DMS114 treated with DMSO at 0.1 percent for 48 hours (cell line): ENCODE results near the gene SELENOK.

Source experiments
- DNase-seq: peaks from one replicate; lab custom pipeline; 2025; ENCODE audit not compliant: unreplicated experiment; lab: John Stamatoyannopoulos, UW

SELENOK gene

GRCh38 chr3:53843195-53844177 is 48.2 kb downstream of the SELENOK start:
- DNase-seq: no peak

GRCh38 chr3:53842436-53843194 is 49.0 kb downstream of the SELENOK start:
- DNase-seq: no peak

GRCh38 chr3:53841296-53841695 is 50.4 kb downstream of the SELENOK start:
- DNase-seq: no peak

GRCh38 chr3:53837331-53837730 is 54.3 kb downstream of the SELENOK start:
- DNase-seq: no peak

GRCh38 chr3:53836084-53836872 is 55.4 kb downstream of the SELENOK start:
- no peak for DNase-seq

GRCh38 chr3:53835257-53835656 is 56.4 kb downstream of the SELENOK start:
- DNase-seq: no peak

- no peak for DNase-seq
Measured at GRCh38 chr3:53834429-53835095, 57.1 kb downstream of the SELENOK start.
